Measurements from ENCODE around the gene IL17RD.

Gene IL17RD

DNA sequence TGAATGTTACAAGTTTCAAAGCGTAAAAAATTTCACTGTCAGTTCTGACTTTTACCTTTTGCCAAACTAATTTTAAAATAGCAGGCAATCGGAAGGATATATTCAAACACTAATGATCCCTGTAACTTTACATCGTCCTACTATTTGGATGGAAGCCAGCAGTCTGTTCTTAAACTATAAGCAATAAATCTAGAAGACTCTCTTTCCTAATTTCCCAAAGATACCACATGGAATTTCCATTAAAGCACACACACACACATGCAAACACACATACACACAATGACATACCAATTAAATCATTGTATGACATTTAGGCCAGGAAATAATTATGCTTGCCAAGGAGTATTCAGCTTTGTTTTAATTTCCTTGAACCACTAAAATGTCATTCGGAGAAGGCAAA, 32.0 kb downstream of the IL17RD start (continued):
- no peak for TF ChIP-seq GLIS1 (tag by site-specific recombination; IDR thresholded peaks at IDR 0.05)
- TF ChIP-seq ZFP41 (tag by site-specific recombination; IDR thresholded peaks at IDR 0.05; ENCODE audit: borderline replicate concordance): no peak
- no peak for TF ChIP-seq HOXC10 (CRISPR knock-in tag; IDR thresholded peaks at IDR 0.05)
- TF ChIP-seq ZNF24 (tag by site-specific recombination; IDR thresholded peaks at IDR 0.05): no peak
- no peak for TF ChIP-seq ZNF239 (tag by site-specific recombination; IDR thresholded peaks at IDR 0.05)

DNA sequence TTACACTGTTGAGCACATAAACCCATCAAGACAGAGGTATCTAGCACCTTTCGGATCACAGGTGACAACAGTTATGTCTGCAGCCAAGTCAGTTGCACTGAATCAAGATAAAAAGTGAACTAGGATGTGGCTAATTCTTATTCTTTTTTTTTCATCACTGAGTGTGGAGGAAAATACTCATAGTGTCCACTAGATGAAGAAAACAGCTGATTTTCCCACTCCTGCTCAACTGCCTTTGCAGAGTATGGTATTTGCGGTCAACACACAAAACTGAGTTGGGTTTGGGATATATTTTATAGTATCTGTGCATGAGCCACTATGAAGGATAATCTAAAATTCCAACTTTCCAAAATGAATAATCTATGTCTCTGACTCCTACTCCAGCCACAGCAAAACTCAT, 32.5 kb downstream of the IL17RD start:
- H3K9me3 ChIP-seq (ENCODE audit: control insufficient read depth, insufficient read depth, low read depth, low read length): no peaks in the 10 kb centered on the region
- no peaks in the 10 kb centered on the region for H3K36me3 ChIP-seq (ENCODE audit: control insufficient read depth in 2 of 2, insufficient read depth in 1 of 2, low read length in 2 of 2)
- TF ChIP-seq ZNF335 (tag by site-specific recombination; conservative IDR thresholded peaks at IDR 0.05) (no peak), SCRT2 (tag by site-specific recombination; IDR thresholded peaks at IDR 0.05) (no peak), ZNF133 (tag by site-specific recombination; IDR thresholded peaks at IDR 0.05) (no peak), ZNF169 (tag by site-specific recombination; IDR thresholded peaks at IDR 0.05) (no peak), GFI1B (tag by site-specific recombination; IDR thresholded peaks at IDR 0.05) (no peak), PRDM1 (tag by site-specific recombination; IDR thresholded peaks at IDR 0.05) (no peak)
- TF ChIP-seq, protein P1, sequence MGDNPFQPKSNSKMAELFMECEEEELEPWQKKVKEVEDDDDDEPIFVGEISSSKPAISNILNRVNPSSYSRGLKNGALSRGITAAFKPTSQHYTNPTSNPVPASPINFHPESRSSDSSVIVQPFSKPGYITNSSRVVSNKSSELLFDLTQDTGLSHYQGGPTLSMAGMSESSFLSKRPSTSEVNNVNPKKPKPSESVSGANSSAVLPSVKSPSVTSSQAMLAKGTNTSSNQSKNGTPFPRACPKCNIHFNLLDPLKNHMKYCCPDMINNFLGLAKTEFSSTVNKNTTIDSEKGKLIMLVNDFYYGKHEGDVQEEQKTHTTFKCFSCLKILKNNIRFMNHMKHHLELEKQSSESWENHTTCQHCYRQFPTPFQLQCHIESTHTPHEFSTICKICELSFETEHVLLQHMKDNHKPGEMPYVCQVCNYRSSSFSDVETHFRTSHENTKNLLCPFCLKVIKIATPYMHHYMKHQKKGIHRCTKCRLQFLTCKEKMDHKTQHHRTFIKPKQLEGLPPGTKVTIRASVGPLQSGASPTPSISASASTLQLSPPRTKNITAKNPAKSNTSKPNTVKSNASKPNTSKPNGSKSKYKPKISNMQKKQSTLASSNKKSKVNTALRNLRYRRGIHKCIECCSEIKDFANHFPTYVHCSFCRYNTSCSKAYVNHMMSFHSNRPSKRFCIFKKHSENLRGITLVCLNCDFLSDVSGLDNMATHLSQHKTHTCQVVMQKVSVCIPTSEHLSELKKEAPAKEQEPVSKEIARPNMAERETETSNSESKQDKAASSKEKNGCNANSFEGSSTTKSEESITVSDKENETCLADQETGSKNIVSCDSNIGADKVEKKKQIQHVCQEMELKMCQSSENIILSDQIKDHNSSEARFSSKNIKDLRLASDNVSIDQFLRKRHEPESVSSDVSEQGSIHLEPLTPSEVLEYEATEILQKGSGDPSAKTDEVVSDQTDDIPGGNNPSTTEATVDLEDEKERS (tag by site-specific recombination; IDR thresholded peaks at IDR 0.05): no peak
- TF ChIP-seq, protein P2, sequence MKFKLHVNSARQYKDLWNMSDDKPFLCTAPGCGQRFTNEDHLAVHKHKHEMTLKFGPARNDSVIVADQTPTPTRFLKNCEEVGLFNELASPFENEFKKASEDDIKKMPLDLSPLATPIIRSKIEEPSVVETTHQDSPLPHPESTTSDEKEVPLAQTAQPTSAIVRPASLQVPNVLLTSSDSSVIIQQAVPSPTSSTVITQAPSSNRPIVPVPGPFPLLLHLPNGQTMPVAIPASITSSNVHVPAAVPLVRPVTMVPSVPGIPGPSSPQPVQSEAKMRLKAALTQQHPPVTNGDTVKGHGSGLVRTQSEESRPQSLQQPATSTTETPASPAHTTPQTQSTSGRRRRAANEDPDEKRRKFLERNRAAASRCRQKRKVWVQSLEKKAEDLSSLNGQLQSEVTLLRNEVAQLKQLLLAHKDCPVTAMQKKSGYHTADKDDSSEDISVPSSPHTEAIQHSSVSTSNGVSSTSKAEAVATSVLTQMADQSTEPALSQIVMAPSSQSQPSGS (tag by site-specific recombination; IDR thresholded peaks at IDR 0.05; ENCODE audit: low read depth): no peak
- H3K4me3 ChIP-seq (ENCODE audit: low read depth, low read length): no peak overlapping the region
- ChIA-PET CTCF (interaction anchor here (0.5 to 1.4 kb wide), 5 partner anchors 12 to 1646 kb away, joined by 3 to 5 read pairs (median 4); no protein-coding TSS in a partner anchor), POLR2A (interaction anchor here (0.6 kb wide), 1 partner anchor 26 kb away, joined by 3 read pairs; no protein-coding TSS in a partner anchor)
- H3K27ac ChIP-seq (ENCODE audit: extremely low read depth, low read depth, low read length): no peak overlapping the region
- peaks cover 3% of the 10 kb centered on the region; the same call in 1 of the 2 replicates for H3K4me1 ChIP-seq (ENCODE audit: control insufficient read depth, insufficient read depth, low read length)

DNA sequence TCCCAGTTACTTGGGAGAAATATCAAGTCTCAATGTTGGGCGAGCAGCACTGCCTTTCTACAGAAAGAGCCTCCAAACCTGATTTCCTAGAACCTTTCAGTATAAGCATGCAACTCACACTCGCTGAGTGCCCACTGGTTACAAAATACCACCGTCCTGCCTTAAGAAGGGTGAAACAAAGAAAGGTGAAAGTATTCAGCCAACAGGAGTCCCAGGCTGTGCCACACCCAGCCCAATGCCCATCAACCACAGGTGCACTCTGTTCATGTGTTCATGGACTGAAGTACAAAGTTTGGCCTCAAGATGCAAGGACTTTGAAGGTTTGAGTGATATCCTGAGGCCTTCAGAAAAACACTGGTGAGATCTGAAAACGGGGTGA, 34.0 kb downstream of the IL17RD start:
- POLR2A ChIA-PET: no interaction called here
- no peaks in the 10 kb centered on the region for H3K36me3 ChIP-seq (ENCODE audit: control insufficient read depth in 2 of 2, insufficient read depth in 1 of 2, low read length in 2 of 2)
- TF ChIP-seq KLF9 (tag by site-specific recombination; IDR thresholded peaks at IDR 0.05; ENCODE audit: low read depth): no peak
- no peak for TF ChIP-seq ZIC2 (tag by site-specific recombination; IDR thresholded peaks at IDR 0.05)
- no peak for TF ChIP-seq ZNF133 (tag by site-specific recombination; IDR thresholded peaks at IDR 0.05)
- no peak for TF ChIP-seq REPIN1 (tag by site-specific recombination; IDR thresholded peaks at IDR 0.05; ENCODE audit: low read depth)
- TF ChIP-seq KLF8 (tag by site-specific recombination; IDR thresholded peaks at IDR 0.05): no peak
- no peak for TF ChIP-seq GLI4 (tag by site-specific recombination; IDR thresholded peaks at IDR 0.05)
- TF ChIP-seq ZNF202 (tag by site-specific recombination; IDR thresholded peaks at IDR 0.05; ENCODE audit: borderline replicate concordance): no peak
- TF ChIP-seq ZBTB21 (tag by site-specific recombination; IDR thresholded peaks at IDR 0.05): no peak
- no peak for TF ChIP-seq ZNF660 (tag by site-specific recombination; IDR thresholded peaks at IDR 0.05)
- TF ChIP-seq, protein P3, sequence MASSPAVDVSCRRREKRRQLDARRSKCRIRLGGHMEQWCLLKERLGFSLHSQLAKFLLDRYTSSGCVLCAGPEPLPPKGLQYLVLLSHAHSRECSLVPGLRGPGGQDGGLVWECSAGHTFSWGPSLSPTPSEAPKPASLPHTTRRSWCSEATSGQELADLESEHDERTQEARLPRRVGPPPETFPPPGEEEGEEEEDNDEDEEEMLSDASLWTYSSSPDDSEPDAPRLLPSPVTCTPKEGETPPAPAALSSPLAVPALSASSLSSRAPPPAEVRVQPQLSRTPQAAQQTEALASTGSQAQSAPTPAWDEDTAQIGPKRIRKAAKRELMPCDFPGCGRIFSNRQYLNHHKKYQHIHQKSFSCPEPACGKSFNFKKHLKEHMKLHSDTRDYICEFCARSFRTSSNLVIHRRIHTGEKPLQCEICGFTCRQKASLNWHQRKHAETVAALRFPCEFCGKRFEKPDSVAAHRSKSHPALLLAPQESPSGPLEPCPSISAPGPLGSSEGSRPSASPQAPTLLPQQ (tag by site-specific recombination; IDR thresholded peaks at IDR 0.05): no peak
- TF ChIP-seq SCRT1 (tag by site-specific recombination; IDR thresholded peaks at IDR 0.05; ENCODE audit: borderline replicate concordance): no peak
- no peak for TF ChIP-seq ZBTB48 (tag by site-specific recombination; IDR thresholded peaks at IDR 0.05)
- TF ChIP-seq ZNF37A (tag by site-specific recombination; IDR thresholded peaks at IDR 0.05): no peak
- TF ChIP-seq OVOL3 (tag by site-specific recombination; IDR thresholded peaks at IDR 0.05): no peak
- no peak for TF ChIP-seq ZNF416 (tag by site-specific recombination; IDR thresholded peaks at IDR 0.05)
- peaks cover 3% of the 10 kb centered on the region; the same call in 1 of the 2 replicates for H3K4me1 ChIP-seq (ENCODE audit: control insufficient read depth, insufficient read depth, low read length)
- no peaks in the 10 kb centered on the region for H3K9me3 ChIP-seq (ENCODE audit: control insufficient read depth, insufficient read depth, low read depth, low read length)
- H3K27ac ChIP-seq (ENCODE audit: extremely low read depth, low read depth, low read length): no peak overlapping the region
- H3K4me3 ChIP-seq (ENCODE audit: low read depth, low read length): no peak overlapping the region
- CTCF ChIA-PET: no interaction called here
